H9 (cell line): ENCODE results near the gene DUSP7. TPM values are rescaled to one million over a fixed set of nuclear protein-coding genes. Genes with fewer than 3 reads are reported as not detected.

Source experiments
- DNase-seq: peaks from one replicate; pipeline ENCODE4 v3.0.0-alpha.2; 2017
- H2AFZ ChIP-seq: one replicate; pipeline ENCODE4 v1.6.1; 2013; ENCODE audit warnings: mild to moderate bottlenecking, low read length, control low read depth, moderate library complexity
- H2AK5ac ChIP-seq: 2 replicates; pipeline ENCODE4 v1.6.1; 2013; ENCODE audit warnings: low read length, control low read depth, mixed read lengths; ENCODE audit not compliant: insufficient read length
- H2BK120ac ChIP-seq: one replicate; pipeline ENCODE4 v1.6.1; 2013; ENCODE audit warnings: low read depth, mild to moderate bottlenecking, low read length, control low read depth, inconsistent platforms; ENCODE audit not compliant: poor library complexity, severe bottlenecking
- H2BK12ac ChIP-seq: 2 replicates; pipeline ENCODE4 v1.6.1; 2013; ENCODE audit warnings: low read length, control low read depth, mixed read lengths, low read depth; ENCODE audit not compliant: insufficient read length
- H2BK15ac ChIP-seq: 2 replicates; pipeline ENCODE4 v1.6.1; 2013; ENCODE audit warnings: low read depth, low read length, control low read depth
- H2BK20ac ChIP-seq: one replicate; pipeline ENCODE4 v1.6.1; 2013; ENCODE audit warnings: low read depth, mild to moderate bottlenecking, low read length, control low read depth, inconsistent platforms; ENCODE audit not compliant: poor library complexity, severe bottlenecking
- H2BK5ac ChIP-seq: 2 replicates; pipeline ENCODE4 v1.6.1; 2013; ENCODE audit warnings: low read length, control low read depth, mixed read lengths; ENCODE audit not compliant: insufficient read length
- H3K14ac ChIP-seq: 2 replicates; pipeline ENCODE4 v1.6.1; 2013; ENCODE audit warnings: low read length, control low read depth; ENCODE audit not compliant: insufficient read depth
- H3K18ac ChIP-seq: 2 replicates; pipeline ENCODE4 v1.6.1; 2013; ENCODE audit warnings: low read depth, mild to moderate bottlenecking, mixed read lengths, low read length, control low read depth; ENCODE audit not compliant: insufficient read length
- H3K23ac ChIP-seq: 2 replicates; pipeline ENCODE4 v1.6.1; 2013; ENCODE audit warnings: low read length, control low read depth, mixed read lengths, low read depth; ENCODE audit not compliant: insufficient read length
- H3K23me2 ChIP-seq: 2 replicates; pipeline ENCODE4 v1.6.1; 2013; ENCODE audit warnings: low read depth, mild to moderate bottlenecking, mixed read lengths, low read length, control low read depth; ENCODE audit not compliant: insufficient read length, poor library complexity, severe bottlenecking
- H3K27ac ChIP-seq: 2 replicates; pipeline ENCODE4 v1.5.1; 2013; ENCODE audit warnings: low read length, control low read depth, mixed read lengths, low read depth; ENCODE audit not compliant: insufficient read length
- H3K27me3 ChIP-seq: 2 replicates; pipeline ENCODE4 v1.6.1; 2013; ENCODE audit warnings: low read length, control low read depth, inconsistent platforms; ENCODE audit not compliant: insufficient read depth
- H3K4ac ChIP-seq: 2 replicates; pipeline ENCODE4 v1.6.1; 2013; ENCODE audit warnings: low read depth, mild to moderate bottlenecking, control low read depth, inconsistent platforms, low read length, moderate library complexity
- H3K4me1 ChIP-seq: 2 replicates; pipeline ENCODE4 v1.6.1; 2013; ENCODE audit warnings: low read length, control low read depth, inconsistent platforms; ENCODE audit not compliant: insufficient read depth
- H3K4me2 ChIP-seq: 2 replicates; pipeline ENCODE4 v1.6.1; 2013; ENCODE audit warnings: low read length, control low read depth, mixed read lengths; ENCODE audit not compliant: insufficient read length, insufficient read depth
- H3K56ac ChIP-seq: 2 replicates; pipeline ENCODE4 v1.6.1; 2013; ENCODE audit warnings: low read depth, mild to moderate bottlenecking, mixed read lengths, low read length, control low read depth; ENCODE audit not compliant: insufficient read length
- H3K79me1 ChIP-seq: 2 replicates; pipeline ENCODE4 v1.6.1; 2013; ENCODE audit warnings: low read depth, mild to moderate bottlenecking, moderate library complexity, low read length, control low read depth, inconsistent platforms; ENCODE audit not compliant: insufficient read depth, poor library complexity, severe bottlenecking
- H3K79me2 ChIP-seq: 2 replicates; pipeline ENCODE4 v1.6.1; 2013; ENCODE audit warnings: low read length, control low read depth, inconsistent platforms; ENCODE audit not compliant: insufficient read depth
- H3K9ac ChIP-seq: 2 replicates; pipeline ENCODE4 v1.6.1; 2013; ENCODE audit warnings: low read length, control low read depth, mixed read lengths; ENCODE audit not compliant: insufficient read length; ENCODE audit errors: extremely low read depth
- H3K9me3 ChIP-seq: one replicate; pipeline ENCODE4 v1.6.1; 2013; ENCODE audit warnings: low read depth, low read length, inconsistent platforms; ENCODE audit not compliant: control insufficient read depth
- H3T11ph ChIP-seq: one replicate; pipeline ENCODE4 v1.6.1; 2013; ENCODE audit warnings: mild to moderate bottlenecking, low read length, control low read depth, inconsistent platforms
- H4K20me1 ChIP-seq: one replicate; pipeline ENCODE4 v1.6.1; 2013; ENCODE audit not compliant: control insufficient read depth, insufficient read length, insufficient read depth
- H4K5ac ChIP-seq: 2 replicates; pipeline ENCODE4 v1.6.1; 2013; ENCODE audit warnings: low read depth, mild to moderate bottlenecking, mixed read lengths, low read length, control low read depth; ENCODE audit not compliant: insufficient read length
- H4K8ac ChIP-seq: replicated peaks from 2 replicates; pipeline ENCODE4 v1.6.1; 2013; ENCODE audit warnings: low read length, control low read depth, mixed read lengths, low read depth; ENCODE audit not compliant: insufficient read length
- H4K91ac ChIP-seq: 2 replicates; pipeline ENCODE4 v1.6.1; 2013; ENCODE audit warnings: low read depth, mild to moderate bottlenecking, moderate library complexity, mixed read lengths, low read length, control low read depth; ENCODE audit not compliant: insufficient read length
- H3K27ac Mint-ChIP-seq, 3 experiments: 2 replicates in 2 of 3; 3 replicates in 1 of 3; pipeline ENCODE4 v1.8.0; 2020 to 2021; ENCODE audit warnings: mixed read lengths in 3 of 3, mild to moderate bottlenecking in 1 of 3, moderate library complexity in 1 of 3
- H3K27me3 Mint-ChIP-seq: 2 replicates; pipeline ENCODE4 v1.8.0; 2021; ENCODE audit warnings: low read depth, mild to moderate bottlenecking, moderate library complexity, mixed read lengths
- H3K36me3 Mint-ChIP-seq, 3 experiments: 2 replicates in 2 of 3; 3 replicates in 1 of 3; pipeline ENCODE4 v1.8.0; 2020 to 2021; ENCODE audit warnings: low read depth in 3 of 3, mixed read lengths in 3 of 3; ENCODE audit not compliant: insufficient read depth in 1 of 3
- H3K4me1 Mint-ChIP-seq, 2 experiments: 2 replicates each; pipeline ENCODE4 v1.8.0; 2020; ENCODE audit warnings: mixed read lengths in 2 of 2
- H3K4me3 Mint-ChIP-seq, 2 experiments: 2 replicates in 1 of 2; 3 replicates in 1 of 2; pipeline ENCODE4 v1.8.0; 2020 to 2021; ENCODE audit warnings: mild to moderate bottlenecking in 2 of 2, mixed read lengths in 2 of 2, moderate library complexity in 1 of 2
- H3K9me3 Mint-ChIP-seq, 2 experiments: 2 replicates in 1 of 2; 3 replicates in 1 of 2; pipeline ENCODE4 v1.8.0; 2020; ENCODE audit warnings: mild to moderate bottlenecking in 2 of 2, mixed read lengths in 2 of 2, moderate library complexity in 1 of 2
- WGBS: extraction: QIAGEN DNeasy Blood & Tissue Kit; methylation state at CpG from one replicate; pipeline ENCODE4 v1.1.7; 2013; ENCODE audit warnings: missing lambda C conversion rate, low lambda C conversion rate, mixed read lengths; ENCODE audit not compliant: insufficient read length; ENCODE audit errors: extremely low coverage; 5-methylcytosine and 5-hydroxymethylcytosine counted together
- total RNA-seq: library from RNA; stranded (reverse); gene quantifications from 2 replicates; pipeline ENCODE4 v1.2.1, GENCODE V29; 2021
- TF ChIP-seq, protein P1 (sequence below): fragments of 200-600 bp; sonication (generic); conservative IDR thresholded peaks from 3 replicates; pipeline ENCODE4 v1.8.0; 2021; ENCODE audit warnings: antibody characterized with exemption, mild to moderate bottlenecking

Gene DUSP7
- total RNA-seq, 1 experiment from 2014 or later = 24.0 TPM

DNA sequence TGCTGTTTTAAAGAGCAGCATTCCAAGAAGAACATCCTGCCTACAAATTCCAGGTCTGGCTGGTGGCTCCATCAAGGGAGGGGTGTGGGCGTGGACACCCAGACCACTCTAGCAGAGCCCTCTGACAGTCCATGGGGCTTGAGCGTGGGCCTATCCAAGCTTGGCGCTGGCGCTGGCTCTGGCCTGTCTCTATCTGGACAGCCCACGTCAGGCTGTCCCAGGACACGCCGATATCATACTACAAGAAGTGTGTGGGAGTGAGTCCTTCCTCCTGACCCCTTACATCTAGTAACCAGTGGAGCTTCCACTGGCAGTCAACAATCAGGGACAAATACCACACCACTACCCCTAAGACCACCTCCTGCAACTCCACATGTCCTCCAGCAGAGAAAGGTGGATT, 17.1 kb upstream of the DUSP7 start:
- TF ChIP-seq, protein P1, sequence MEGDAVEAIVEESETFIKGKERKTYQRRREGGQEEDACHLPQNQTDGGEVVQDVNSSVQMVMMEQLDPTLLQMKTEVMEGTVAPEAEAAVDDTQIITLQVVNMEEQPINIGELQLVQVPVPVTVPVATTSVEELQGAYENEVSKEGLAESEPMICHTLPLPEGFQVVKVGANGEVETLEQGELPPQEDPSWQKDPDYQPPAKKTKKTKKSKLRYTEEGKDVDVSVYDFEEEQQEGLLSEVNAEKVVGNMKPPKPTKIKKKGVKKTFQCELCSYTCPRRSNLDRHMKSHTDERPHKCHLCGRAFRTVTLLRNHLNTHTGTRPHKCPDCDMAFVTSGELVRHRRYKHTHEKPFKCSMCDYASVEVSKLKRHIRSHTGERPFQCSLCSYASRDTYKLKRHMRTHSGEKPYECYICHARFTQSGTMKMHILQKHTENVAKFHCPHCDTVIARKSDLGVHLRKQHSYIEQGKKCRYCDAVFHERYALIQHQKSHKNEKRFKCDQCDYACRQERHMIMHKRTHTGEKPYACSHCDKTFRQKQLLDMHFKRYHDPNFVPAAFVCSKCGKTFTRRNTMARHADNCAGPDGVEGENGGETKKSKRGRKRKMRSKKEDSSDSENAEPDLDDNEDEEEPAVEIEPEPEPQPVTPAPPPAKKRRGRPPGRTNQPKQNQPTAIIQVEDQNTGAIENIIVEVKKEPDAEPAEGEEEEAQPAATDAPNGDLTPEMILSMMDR = no peak
- Mint-ChIP-seq H3K36me3 (peaks cover 0 to 25% (median 19%) of the 10 kb centered on the region in 3 experiments; a peak in 5 of 7 replicates), H3K27ac (peak overlapping the region in 1 of 3 experiments; percentile 39; a peak in 1 of 7 replicates), H3K4me1 (no peaks in the 10 kb centered on the region), H3K27me3 (no peaks in the 10 kb centered on the region), H3K4me3 (no peak overlapping the region), H3K9me3 (no peaks in the 10 kb centered on the region)
- Histone ChIP-seq H2AK5ac (no peak overlapping the region), H3K4me2 (no peak overlapping the region), H4K8ac (no peak overlapping the region), H3K9me3 (no peaks in the 10 kb centered on the region), H3K56ac (no peak overlapping the region), H3K27me3 (no peaks in the 10 kb centered on the region), H2BK5ac (no peak overlapping the region), H3K18ac (no peak overlapping the region), H3K27ac (no peak overlapping the region), H4K91ac (no peak overlapping the region), H2AFZ (no peak overlapping the region), H2BK12ac (no peak overlapping the region), H3K9ac (no peak overlapping the region), H2BK20ac (no peak overlapping the region), H3K4ac (no peak overlapping the region), H3K23me2 (no peaks in the 10 kb centered on the region), H4K20me1 (no peaks in the 10 kb centered on the region), H2BK120ac (no peak overlapping the region), H3K79me1 (no peaks in the 10 kb centered on the region), H3K79me2 (no peaks in the 10 kb centered on the region), H3K23ac (no peak overlapping the region), H4K5ac (no peak overlapping the region), H3T11ph (no peak overlapping the region), H2BK15ac (no peak overlapping the region), H3K4me1 (no peaks in the 10 kb centered on the region), H3K14ac (no peak overlapping the region)
- no CpG with 5 or more reads among the region's 7 CpGs for WGBS
- no peak for DNase-seq
